ENCODE measurements around the gene DNASE1L3.

The DNASE1L3 gene

GRCh38 chr3:58176827-58177489, 33.8 kb downstream of the DNASE1L3 start:
- DNase-seq = peak; percentile 78

GRCh38 chr3:58176185-58176530, 34.6 kb downstream of the DNASE1L3 start:
- no peak for DNase-seq

- DNase-seq = peak; percentile 88
Observed at GRCh38 chr3:58175437-58176184, 35.2 kb downstream of the DNASE1L3 start.

GRCh38 chr3:58175187-58175436, 35.7 kb downstream of the DNASE1L3 start:
- no peak for DNase-seq

- DNase-seq = peak; percentile 83
Observed at GRCh38 chr3:58173669-58174398, 36.9 kb downstream of the DNASE1L3 start.

GRCh38 chr3:58173029-58173668, 37.6 kb downstream of the DNASE1L3 start:
- DNase-seq = peak; percentile 61

- DNase-seq = no peak
Observed at GRCh38 chr3:58171126-58171525, 39.6 kb downstream of the DNASE1L3 start.

- DNase-seq = no peak
Observed at GRCh38 chr3:58170376-58170775, 40.4 kb downstream of the DNASE1L3 start.

- no peak for DNase-seq
Observed at GRCh38 chr3:58169371-58169770, 41.4 kb downstream of the DNASE1L3 start.

- no peak for DNase-seq
Observed at GRCh38 chr3:58168498-58168897, 42.3 kb downstream of the DNASE1L3 start.

- peak; percentile 82 for DNase-seq
Observed at GRCh38 chr3:58167431-58168351, 43.1 kb downstream of the DNASE1L3 start.

- DNase-seq = no peak
Observed at GRCh38 chr3:58164906-58165821, 45.6 kb downstream of the DNASE1L3 start.

GRCh38 chr3:58164199-58164879, 46.4 kb downstream of the DNASE1L3 start:
- no peak for DNase-seq

- no peak for DNase-seq
Observed at GRCh38 chr3:58163234-58163633, 47.5 kb downstream of the DNASE1L3 start.

GRCh38 chr3:58161435-58162398, 49.1 kb downstream of the DNASE1L3 start:
- DNase-seq = peak; percentile 69

- DNase-seq = no peak
Observed at GRCh38 chr3:58160399-58160798, 50.4 kb downstream of the DNASE1L3 start.

GRCh38 chr3:58158442-58159153, 52.2 kb downstream of the DNASE1L3 start:
- no peak for DNase-seq

GRCh38 chr3:58157700-58158099, 53.1 kb downstream of the DNASE1L3 start:
- DNase-seq = no peak

GRCh38 chr3:58155838-58156237, 54.9 kb downstream of the DNASE1L3 start:
- no peak for DNase-seq
